HepG2 (cell line): Measurements from ENCODE around the gene ZNF568. TPM values are rescaled to one million over a fixed set of nuclear protein-coding genes. Genes with fewer than 3 reads are reported as not detected.

ENCODE experiments used
- ATAC-seq: fragments of 200-7000 bp; cut with Tn5 transposase; 3 replicates; pipeline ENCODE4 v1.9.1; 2020; ENCODE audit warnings: mild to moderate bottlenecking, moderate library complexity
- BruUV-seq: library from RNA; stranded (reverse); fragments of 400-500 nt; replicated peaks from 2 replicates; lab custom pipeline; 2021; lab: Mats Ljungman, UMichigan
- CTCF ChIA-PET: fragments of 300-600 bp; formaldehyde crosslinking; extraction: SDS; loops from one replicate; lab custom pipeline; 2021; ENCODE audit warnings: low total read pairs, inconsistent platforms, low intra/inter-chr PET ratio; lab: Yijun Ruan, JAX
- POLR2A ChIA-PET: fragments of 350-600 bp; sonication (Branson Sonifier 250); formaldehyde crosslinking; loops from one replicate; lab custom pipeline; 2020; ENCODE audit warnings: antibody characterized with exemption, inconsistent platforms; lab: Yijun Ruan, JAX
- DNase-seq: peaks from one replicate; pipeline ENCODE4 v3.0.0-alpha.2; 2015; ENCODE audit warnings: low spot score
- FAIRE-seq: peaks from 3 replicates; lab custom pipeline; 2011; peaks lifted over from hg19 to GRCh38; lab: Jason Lieb, UNC
- H2AFZ ChIP-seq: one replicate; pipeline ENCODE4 v1.6.1; 2011; ENCODE audit warnings: low read length, inconsistent platforms
- H3K27ac ChIP-seq: fragments of 300-600 bp; 3 replicates; pipeline ENCODE4 v1.8.0; 2011; ENCODE audit warnings: mixed run types, mild to moderate bottlenecking, mixed read lengths, low read length, inconsistent platforms; ENCODE audit not compliant: insufficient read depth; ENCODE audit errors: extremely low read length
- H3K27me3 ChIP-seq, 2 experiments: fragments of 200-600 bp in 1 of 2; 2 replicates in 1 of 2; 3 replicates in 1 of 2; pipeline versions ENCODE4 v1.6.0 to v1.8.0; 2011; ENCODE audit warnings: low read length in 2 of 2, mild to moderate bottlenecking in 2 of 2, moderate library complexity in 2 of 2, inconsistent platforms in 1 of 2; ENCODE audit not compliant: insufficient read depth in 2 of 2, control insufficient read depth in 1 of 2
- H3K36me3 ChIP-seq, 2 experiments: fragments of 200-600 bp in 1 of 2; replicated peaks in 1 of 2; 2 replicates in 1 of 2; 3 replicates in 1 of 2; pipeline versions ENCODE4 v1.5.1 to v1.8.0; 2011; ENCODE audit warnings: low read length in 2 of 2, inconsistent platforms in 1 of 2; ENCODE audit not compliant: insufficient read depth in 2 of 2, control insufficient read depth in 1 of 2
- H3K4me1 ChIP-seq: 2 replicates; pipeline ENCODE4 v1.5.1; 2012; ENCODE audit warnings: low read length, inconsistent platforms; ENCODE audit not compliant: insufficient read depth
- H3K4me2 ChIP-seq: 2 replicates; pipeline ENCODE4 v1.6.0; 2011; ENCODE audit warnings: low read depth, low read length, inconsistent platforms
- H3K4me3 ChIP-seq, 3 experiments: fragments of 200-600 bp in 1 of 3; sonication (generic), shearing (Covaris generic) in 1 of 3; replicated peaks in 1 of 3; 2 replicates each; pipeline ENCODE4 v1.5.1; 2011 to 2016; ENCODE audit warnings: low read length in 3 of 3, inconsistent platforms in 2 of 3, low read depth in 2 of 3, mild to moderate bottlenecking in 2 of 3, control low read depth in 1 of 3, mixed read lengths in 1 of 3; ENCODE audit not compliant: insufficient read depth in 1 of 3
- H3K79me2 ChIP-seq: one replicate; pipeline ENCODE4 v1.6.1; 2011; ENCODE audit warnings: low read length, inconsistent platforms; ENCODE audit not compliant: insufficient read depth
- H3K9ac ChIP-seq: 2 replicates; pipeline ENCODE4 v1.6.0; 2011; ENCODE audit warnings: mild to moderate bottlenecking, low read depth, low read length, inconsistent platforms; ENCODE audit not compliant: insufficient read depth
- H3K9me3 ChIP-seq: 2 replicates; pipeline ENCODE4 v1.5.1; 2012; ENCODE audit warnings: mild to moderate bottlenecking, low read length
- H4K20me1 ChIP-seq: 2 replicates; pipeline ENCODE4 v1.6.0; 2011; ENCODE audit warnings: inconsistent platforms, mild to moderate bottlenecking, low read length, moderate library complexity; ENCODE audit not compliant: insufficient read depth
- ARHGAP35 ChIP-seq: sonication (generic); formaldehyde crosslinking; IDR thresholded peaks from 2 replicates; pipeline ENCODE4 v1.9.0; 2022; ENCODE audit warnings: mild to moderate bottlenecking, inconsistent platforms, moderate library complexity, missing genetic modification reagents, borderline replicate concordance
- ISL2 ChIP-seq: sonication (generic); formaldehyde crosslinking; IDR thresholded peaks from 2 replicates; pipeline ENCODE4 v1.5.0; 2020; ENCODE audit warnings: missing genetic modification reagents
- KLF11 ChIP-seq: IDR thresholded peaks from 2 replicates; pipeline ENCODE4 v1.6.1; 2016; ENCODE audit warnings: missing compliant biosample characterization
- KMT2B ChIP-seq: IDR thresholded peaks from 2 replicates; pipeline ENCODE4 v1.6.1; 2016; ENCODE audit warnings: missing genetic modification reagents, missing compliant biosample characterization
- POLR2AphosphoS2 ChIP-seq: IDR thresholded peaks from 2 replicates; pipeline ENCODE4 v1.6.1; 2011; ENCODE audit warnings: low read depth, low read length, improper control_type of control experiment
- UBTF ChIP-seq: sonication (generic); formaldehyde crosslinking; IDR thresholded peaks from 2 replicates; pipeline ENCODE4 v1.4.0; 2020; ENCODE audit warnings: mild to moderate bottlenecking, missing genetic modification reagents
- ZKSCAN1 ChIP-seq: fragments of 150-350 bp; IDR thresholded peaks from 2 replicates; pipeline ENCODE4 v1.6.1; 2014; ENCODE audit warnings: low read length
- ZNF446 ChIP-seq: sonication (generic); formaldehyde crosslinking; IDR thresholded peaks from 2 replicates; pipeline ENCODE4 v1.5.0; 2020; ENCODE audit warnings: mild to moderate bottlenecking, missing genetic modification reagents
- ZNF570 ChIP-seq: sonication (generic); formaldehyde crosslinking; IDR thresholded peaks from 2 replicates; pipeline ENCODE4 v1.4.0; 2020; ENCODE audit warnings: mild to moderate bottlenecking, missing genetic modification reagents, borderline replicate concordance
- ZNF747 ChIP-seq: sonication (generic); formaldehyde crosslinking; IDR thresholded peaks from 2 replicates; pipeline ENCODE4 v1.8.1; 2023; ENCODE audit warnings: missing genetic modification reagents, mild to moderate bottlenecking, borderline replicate concordance
- ZNF83 ChIP-seq: sonication (generic); formaldehyde crosslinking; IDR thresholded peaks from 2 replicates; pipeline ENCODE4 v1.4.0; 2020; ENCODE audit warnings: missing genetic modification reagents, mild to moderate bottlenecking, borderline replicate concordance
- in situ Hi-C: cut with HindIII; loops from 2 replicates; pipeline ENCODE4 v1.10.0; 2017; ENCODE audit warnings: low pct_unique_long_range_greater_than_20kb; ENCODE audit not compliant: extremely low pct_ligation_motif_present
- intact Hi-C: fragments of 100-400 bp; cut with micrococcal nuclease; formaldehyde crosslinking; loops from one replicate; pipeline ENCODE4 v1.10.0; 2022; ENCODE audit not compliant: unreplicated experiment
- polyA plus RNA-seq, 8 experiments: library from polyadenylated mRNA; depleted of rRNA in 3 of 8; stranded (reverse) in 7 of 8; unstranded in 1 of 8; fragments of >200 nt; fragmentation: Illumina TruSeq in 4 of 8; extraction: Trizol in 4 of 8; gene quantifications; 2 replicates each; pipeline versions ENCODE4 v1.2.1 to v1.2.3, GENCODE V29; 2011 to 2016; ENCODE audit warnings: low read depth in 4 of 8, missing spikeins in 1 of 8, mixed read lengths in 1 of 8; ENCODE audit not compliant: insufficient read depth in 1 of 8
- total RNA-seq, 5 experiments: library from RNA; depleted of rRNA; stranded (reverse); fragments of >200 nt; fragmentation: Illumina TruSeq; extraction: Trizol; gene quantifications; 2 replicates each; pipeline ENCODE4 v1.2.3, GENCODE V29; 2016; ENCODE audit warnings: low read depth in 1 of 5

Gene ZNF568
- total and polyA plus RNA-seq, 2 of the 13 experiments (the other 11 are each of a cell fraction or from before 2014, with no cell fraction given), result 0.15 to 1.00 TPM

GRCh38 chr19:36939153-36939552 lies 23.0 kb downstream of the ZNF568 start:
- in situ Hi-C loops, result no loop called here
- no peaks in the 10 kb centered on the region for H3K36me3 ChIP-seq
- FAIRE-seq (no peak), ATAC-seq (no peak), DNase-seq (no peak)
- CTCF ChIA-PET, result no interaction called here
- no peak overlapping the region for H3K4me2 ChIP-seq
- H4K20me1 ChIP-seq, result no peaks in the 10 kb centered on the region
- no peaks in the 10 kb centered on the region for H3K79me2 ChIP-seq
- no peaks in the 10 kb centered on the region for H3K27me3 ChIP-seq
- H3K9ac ChIP-seq, result no peak overlapping the region
- H3K27ac ChIP-seq, result no peak overlapping the region
- no peak overlapping the region for H2AFZ ChIP-seq
- BruUV-seq, result no TSS peak
- peaks cover 92% of the 10 kb centered on the region for H3K9me3 ChIP-seq
- POLR2A ChIA-PET, result no interaction called here
- no peak overlapping the region for H3K4me3 ChIP-seq
- TF ChIP-seq POLR2AphosphoS2, result no peak
- TF ChIP-seq ZNF747, result no peak
- no peak for TF ChIP-seq ARHGAP35 (CRISPR knock-in tag)
- no peak for TF ChIP-seq ZNF446
- TF ChIP-seq ISL2, result no peak
- TF ChIP-seq ZNF570 (CRISPR knock-in tag), result no peak
- no peak for TF ChIP-seq ZKSCAN1
- no peak for TF ChIP-seq UBTF
- no peak for TF ChIP-seq KMT2B (CRISPR knock-in tag)
- TF ChIP-seq KLF11 (CRISPR knock-in tag), result no peak
- no peak for TF ChIP-seq ZNF83 (CRISPR knock-in tag)
- intact Hi-C loops, result no loop called here
- no peaks in the 10 kb centered on the region for H3K4me1 ChIP-seq
